ENCODE results near the gene CCDC187. TPM values are rescaled to one million over a fixed set of nuclear protein-coding genes. Genes with fewer than 3 reads are reported as not detected.

Gene CCDC187
- total and polyA plus RNA-seq, 2 of the 8 experiments (the other 6 are each of a cell fraction or from before 2014, with no cell fraction given) = 0.02 TPM; not detected in 1

DNA sequence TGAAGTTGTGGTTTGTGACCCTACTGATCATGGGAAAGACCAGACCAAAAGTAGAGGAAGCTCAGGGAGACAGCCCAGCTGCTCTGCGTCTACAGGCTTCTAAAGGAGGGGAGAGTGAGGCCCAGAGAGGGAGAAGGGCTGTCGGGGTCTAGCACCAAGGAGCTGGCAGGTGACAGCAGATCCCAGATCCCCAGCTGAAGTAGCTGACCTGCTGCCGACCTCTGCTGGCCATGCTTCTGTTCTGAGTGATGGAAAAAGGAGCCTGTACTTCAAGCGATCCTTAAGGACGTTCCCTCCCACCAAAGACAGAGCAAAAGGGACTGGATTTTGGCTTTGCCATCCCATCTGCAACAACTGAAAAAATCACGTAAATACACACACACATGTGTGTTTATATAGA lies 35.6 kb downstream of the CCDC187 start:
- H2AFZ ChIP-seq (ENCODE audit: low read length) = no peak overlapping the region
- H2BK120ac ChIP-seq (replicated peaks; ENCODE audit: low read depth, low read length) = no peak overlapping the region
- H3K18ac ChIP-seq (ENCODE audit: extremely low read depth, low read length) = no peak overlapping the region
- no peak overlapping the region for H4K8ac ChIP-seq (ENCODE audit: extremely low read depth, insufficient read depth, low read length)
- no peak overlapping the region for H3K23ac ChIP-seq (ENCODE audit: insufficient read length)
- no peak overlapping the region for H4K91ac ChIP-seq (replicated peaks; ENCODE audit: insufficient read length, low read length)
- H3K23me2 ChIP-seq (ENCODE audit: low read depth, low read length) = peaks cover 4% of the 10 kb centered on the region; the same call in 1 of the 2 replicates
- WGBS, 2 experiments (ENCODE audit: extremely low coverage in 1 of 2, insufficient coverage in 1 of 2, insufficient read length in 1 of 2, insufficient replicate concordance in 2 of 2, low coverage in 1 of 2, low lambda C conversion rate in 2 of 2, missing lambda C conversion rate in 1 of 2) = 57% methylated on average over 6 of the region's 6 CpGs; no CpG with 5 or more reads in 1 of the 2 experiments
- CTCF ChIA-PET (ENCODE audit: partially characterized antibody) = interaction anchor here (0.6 to 6.0 kb wide), 21 partner anchors 10 to 301 kb away, joined by 3 to 40 read pairs (median 4); no protein-coding TSS in a partner anchor
- no peaks in the 10 kb centered on the region for H3K79me2 ChIP-seq (ENCODE audit: control insufficient read depth in 1 of 2, insufficient read depth in 2 of 2, low read length in 2 of 2)
- no peak overlapping the region for H2BK5ac ChIP-seq (ENCODE audit: low read depth, low read length)
- H3K56ac ChIP-seq (replicated peaks; ENCODE audit: insufficient read length, low read depth, low read length) = no peak overlapping the region
- H3K9me3 ChIP-seq (ENCODE audit: insufficient read depth in 2 of 2, low read depth in 1 of 2, low read length in 1 of 2) = no peaks in the 10 kb centered on the region
- H2BK20ac ChIP-seq (ENCODE audit: low read length) = no peak overlapping the region
- H2AK5ac ChIP-seq (ENCODE audit: low read depth, low read length) = no peak overlapping the region
- no peak overlapping the region for H3K9ac ChIP-seq (replicated peaks in 1 of 4; ENCODE audit: extremely low read depth in 1 of 4, low read depth in 3 of 4, low read length in 3 of 4)
- 0 out of 2 replicates have a peak overlapping the region, but pooled peaks have one; percentile 13 for H2BK12ac ChIP-seq (ENCODE audit: low read depth, low read length)
- H3K36me3 ChIP-seq (ENCODE audit: control insufficient read depth in 2 of 4, insufficient read depth in 4 of 4, low read length in 3 of 4) = no peaks in the 10 kb centered on the region
- no peaks in the 10 kb centered on the region for H4K20me1 ChIP-seq (replicated peaks in 1 of 2; ENCODE audit: control insufficient read depth in 1 of 2, insufficient read depth in 2 of 2, low read length in 2 of 2)
- no peaks in the 10 kb centered on the region for H3K27me3 ChIP-seq (replicated peaks in 1 of 4; ENCODE audit: control insufficient read depth in 3 of 4, extremely low read depth in 1 of 4, insufficient read depth in 3 of 4, low read length in 3 of 4)
- DNase-seq (ENCODE audit: low read depth in 1 of 2, low spot score in 2 of 2) (no peak), FAIRE-seq (peak; percentile 39)
- H4K5ac ChIP-seq (ENCODE audit: insufficient read length, low read depth, low read length) = no peak overlapping the region
- H3K4me1 ChIP-seq (replicated peaks in 1 of 4; ENCODE audit: control insufficient read depth in 3 of 4, insufficient read depth in 4 of 4, low read length in 3 of 4) = peaks cover 0 to 17% (median 6%) of the 10 kb centered on the region in 4 experiments; a peak in 5 of 7 replicates
- no peak overlapping the region for H2BK15ac ChIP-seq (ENCODE audit: low read length)
- H3K4ac ChIP-seq (replicated peaks; ENCODE audit: insufficient read length, low read depth, low read length) = no peak overlapping the region
- H3K27ac ChIP-seq (ENCODE audit: low read depth, low read length) = no peak overlapping the region
- no peak overlapping the region for H3K4me3 ChIP-seq (ENCODE audit: extremely low read depth in 1 of 4, insufficient read depth in 2 of 4, low read depth in 3 of 4, low read length in 4 of 4)
- POLR2A ChIA-PET (ENCODE audit: partially characterized antibody) = interaction anchor here (0.7 to 1.1 kb wide), 3 partner anchors 20 to 55 kb away, joined by 3 read pairs; no protein-coding TSS in a partner anchor
- no peak overlapping the region for H3K14ac ChIP-seq (ENCODE audit: insufficient read length)
- H3K4me2 ChIP-seq (ENCODE audit: insufficient read depth in 1 of 2, low read depth in 2 of 2, low read length in 2 of 2) = peak overlapping the region; percentile 3 to 92; a peak in 1 of 4 replicates
- no peaks in the 10 kb centered on the region for H3K79me1 ChIP-seq (ENCODE audit: low read depth, low read length)
- TF ChIP-seq TBP (IDR thresholded peaks at IDR 0.05; ENCODE audit: low read depth, low read length) = no peak
- no peak for TF ChIP-seq RFX5 (IDR thresholded peaks at IDR 0.05; ENCODE audit: borderline replicate concordance, low read depth, low read length)
- TF ChIP-seq, protein P1, sequence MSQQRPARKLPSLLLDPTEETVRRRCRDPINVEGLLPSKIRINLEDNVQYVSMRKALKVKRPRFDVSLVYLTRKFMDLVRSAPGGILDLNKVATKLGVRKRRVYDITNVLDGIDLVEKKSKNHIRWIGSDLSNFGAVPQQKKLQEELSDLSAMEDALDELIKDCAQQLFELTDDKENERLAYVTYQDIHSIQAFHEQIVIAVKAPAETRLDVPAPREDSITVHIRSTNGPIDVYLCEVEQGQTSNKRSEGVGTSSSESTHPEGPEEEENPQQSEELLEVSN (IDR thresholded peaks at IDR 0.05) = no peak
- no peak for TF ChIP-seq YY1 (IDR thresholded peaks at IDR 0.05; ENCODE audit: low read depth, low read length)
- no peak for TF ChIP-seq CEBPB (IDR thresholded peaks at IDR 0.05; ENCODE audit: low read depth, low read length)
- TF ChIP-seq, protein P2, sequence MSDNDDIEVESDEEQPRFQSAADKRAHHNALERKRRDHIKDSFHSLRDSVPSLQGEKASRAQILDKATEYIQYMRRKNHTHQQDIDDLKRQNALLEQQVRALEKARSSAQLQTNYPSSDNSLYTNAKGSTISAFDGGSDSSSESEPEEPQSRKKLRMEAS (IDR thresholded peaks at IDR 0.05) = peak; percentile 16; the same call in 1 of the 2 replicates
- no peak for TF ChIP-seq SAP30 (IDR thresholded peaks at IDR 0.05; ENCODE audit: insufficient read depth, insufficient replicate concordance, low read length)
- 0 out of 4 replicates have a peak, but pooled peaks of 1 of the 2 experiments have one; percentile 59 for TF ChIP-seq SIN3A (conservative IDR thresholded peaks at IDR 0.05 in 1 of 2, IDR thresholded peaks at IDR 0.05 in 1 of 2; ENCODE audit: low read depth in 1 of 2, low read length in 2 of 2)
- TF ChIP-seq CBX5 (IDR thresholded peaks at IDR 0.05; ENCODE audit: low read depth, low read length) = no peak
